ENCODE results near the gene DENND10. TPM values are rescaled to one million over a fixed set of nuclear protein-coding genes. Genes with fewer than 3 reads are reported as not detected.

DENND10 gene
- total and polyA plus RNA-seq, 2 donors (not counting 3 experiments of a cell fraction or from before 2014, with no cell fraction given) = 39.1 to 50.1 TPM

DNA sequence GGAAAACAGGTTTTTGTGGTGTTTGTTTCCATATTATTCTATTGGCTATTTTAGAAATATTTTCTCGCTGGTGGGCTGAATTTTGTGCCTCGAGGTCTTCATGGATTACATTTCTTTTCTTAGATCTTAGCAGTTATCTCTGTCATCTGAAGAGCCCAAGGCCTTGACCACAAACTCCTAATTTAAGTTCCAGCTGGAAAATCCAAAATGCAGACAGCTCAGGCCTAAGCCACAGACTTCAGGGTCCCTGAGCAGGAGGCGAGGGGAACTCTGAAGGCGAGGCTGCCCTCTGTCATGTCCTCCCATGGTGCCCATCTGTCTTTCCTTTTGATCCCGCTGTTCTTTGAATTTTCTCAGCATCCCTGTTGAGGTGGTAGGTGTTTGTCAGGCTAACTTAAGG, 14.3 kb downstream of the DENND10 start:
- CTCF ChIA-PET = no interaction called here
- Histone ChIP-seq H4K20me1 (replicated peaks; ENCODE audit: control insufficient read depth, extremely low read depth, insufficient read depth, low read length) (no peaks in the 10 kb centered on the region), H3K4me2 (ENCODE audit: insufficient read depth, low read length) (no peak overlapping the region), H3K4me1 (ENCODE audit: control insufficient read depth, extremely low read depth, insufficient read depth, low read length) (no peaks in the 10 kb centered on the region), H3K27ac (ENCODE audit: insufficient read depth, low read depth, low read length) (no peak overlapping the region), H2AFZ (ENCODE audit: low read depth, low read length) (no peak overlapping the region), H3K9ac (replicated peaks; ENCODE audit: extremely low read depth, insufficient read depth, low read length) (no peak overlapping the region), H3K4me3 (replicated peaks in 1 of 3; ENCODE audit: insufficient read depth in 1 of 3, low read depth in 1 of 3, low read length in 3 of 3) (no peak overlapping the region), H3K9me1 (replicated peaks; ENCODE audit: control insufficient read depth, extremely low read depth, insufficient read depth, low read length) (no peaks in the 10 kb centered on the region), H3K36me3 (ENCODE audit: control insufficient read depth in 2 of 2, extremely low read depth in 1 of 2, insufficient read depth in 2 of 2, low read length in 2 of 2) (peaks cover 10 to 22% of the 10 kb centered on the region in 2 experiments), H3K79me2 (ENCODE audit: control insufficient read depth, insufficient read depth, low read length) (no peaks in the 10 kb centered on the region), H3K27me3 (ENCODE audit: control insufficient read depth in 2 of 2, insufficient read depth in 2 of 2, low read length in 2 of 2) (no peaks in the 10 kb centered on the region), H3K9me3 (replicated peaks; ENCODE audit: control insufficient read depth, insufficient read depth, low read length) (no peaks in the 10 kb centered on the region)
- POLR2A ChIA-PET = interaction anchor here (0.6 kb wide), 1 partner anchor 14 kb away, joined by 5 read pairs; the partner anchor contains the start of gene DENND10
- TF ChIP-seq EZH2 (IDR thresholded peaks at IDR 0.05; ENCODE audit: borderline replicate concordance, low read depth, low read length, severe bottlenecking) = no peak
- no peak for TF ChIP-seq JUN (IDR thresholded peaks at IDR 0.05; ENCODE audit: borderline replicate concordance, insufficient read depth, insufficient read length, low read depth)
- TF ChIP-seq, protein P1, sequence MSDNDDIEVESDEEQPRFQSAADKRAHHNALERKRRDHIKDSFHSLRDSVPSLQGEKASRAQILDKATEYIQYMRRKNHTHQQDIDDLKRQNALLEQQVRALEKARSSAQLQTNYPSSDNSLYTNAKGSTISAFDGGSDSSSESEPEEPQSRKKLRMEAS (IDR thresholded peaks at IDR 0.05; ENCODE audit: insufficient read depth, insufficient read length) = no peak
- TF ChIP-seq, protein P2, sequence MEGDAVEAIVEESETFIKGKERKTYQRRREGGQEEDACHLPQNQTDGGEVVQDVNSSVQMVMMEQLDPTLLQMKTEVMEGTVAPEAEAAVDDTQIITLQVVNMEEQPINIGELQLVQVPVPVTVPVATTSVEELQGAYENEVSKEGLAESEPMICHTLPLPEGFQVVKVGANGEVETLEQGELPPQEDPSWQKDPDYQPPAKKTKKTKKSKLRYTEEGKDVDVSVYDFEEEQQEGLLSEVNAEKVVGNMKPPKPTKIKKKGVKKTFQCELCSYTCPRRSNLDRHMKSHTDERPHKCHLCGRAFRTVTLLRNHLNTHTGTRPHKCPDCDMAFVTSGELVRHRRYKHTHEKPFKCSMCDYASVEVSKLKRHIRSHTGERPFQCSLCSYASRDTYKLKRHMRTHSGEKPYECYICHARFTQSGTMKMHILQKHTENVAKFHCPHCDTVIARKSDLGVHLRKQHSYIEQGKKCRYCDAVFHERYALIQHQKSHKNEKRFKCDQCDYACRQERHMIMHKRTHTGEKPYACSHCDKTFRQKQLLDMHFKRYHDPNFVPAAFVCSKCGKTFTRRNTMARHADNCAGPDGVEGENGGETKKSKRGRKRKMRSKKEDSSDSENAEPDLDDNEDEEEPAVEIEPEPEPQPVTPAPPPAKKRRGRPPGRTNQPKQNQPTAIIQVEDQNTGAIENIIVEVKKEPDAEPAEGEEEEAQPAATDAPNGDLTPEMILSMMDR (IDR thresholded peaks at IDR 0.05; ENCODE audit: extremely low read depth in 1 of 2, insufficient read depth in 1 of 2, low read depth in 1 of 2, low read length in 2 of 2) = no peak
- no peak for TF ChIP-seq POLR2A (IDR thresholded peaks at IDR 0.05; ENCODE audit: low read depth, low read length)
- TF ChIP-seq GATA2 (IDR thresholded peaks at IDR 0.05; ENCODE audit: insufficient read depth, insufficient read length, low read depth, low read length) = no peak
- TF ChIP-seq POLR2AphosphoS5 (IDR thresholded peaks at IDR 0.05; ENCODE audit: insufficient read depth, low read depth, low read length) = no peak
- no peak for TF ChIP-seq FOS (IDR thresholded peaks at IDR 0.05; ENCODE audit: borderline replicate concordance, insufficient read depth, low read length)
- no peak for TF ChIP-seq MYC (IDR thresholded peaks at IDR 0.05; ENCODE audit: low read depth, low read length)
- intact Hi-C loops (cut with micrococcal nuclease) = no loop called here
- no TSS peak for BruUV-seq (replicated peaks)
- FAIRE-seq = no peak
- dilution Hi-C loops (cut with MboI; ENCODE audit: extremely low pct_ligation_motif_present, low sequenced_read_pairs) = no loop called here
- DNase-seq (ENCODE audit: low read depth, low spot score) = no peak
